Activated T-helper 2 cell treated with anti-CD3 and anti-CD28 coated beads, Interferon-gamma antibody, Interleukin-2, Interleukin-4, amounts not matched to agents 10 μg/mL and 5 μg/mL and 100 μg/mL, durations not matched to agents 14 hours and 24 hours and 36 hours (primary cell): ENCODE results near the gene HIRIP3. TPM values are rescaled to one million over a fixed set of nuclear protein-coding genes. Genes with fewer than 3 reads are reported as not detected.
A peak's percentile ranks its signal among the peaks of the same experiment; 100 is the strongest.
"Not testable (repeated sequence)": the region's sequence is repeated elsewhere in the genome, so short reads cannot be mapped to it uniquely, and the experiment has no call there.

Experiments
- DNase-seq: peaks from one replicate; pipeline ENCODE4 v3.0.0; 2021; ENCODE audit warnings: low spot score
- H3K27ac Mint-ChIP-seq: one replicate; pipeline ENCODE4 v1.8.0; 2021; ENCODE audit warnings: mixed read lengths
- H3K27me3 Mint-ChIP-seq: one replicate; pipeline ENCODE4 v1.8.0; 2021; ENCODE audit warnings: low read depth, mixed read lengths
- H3K36me3 Mint-ChIP-seq: one replicate; pipeline ENCODE4 v1.8.0; 2021; ENCODE audit warnings: low read depth, mixed read lengths
- H3K4me1 Mint-ChIP-seq: one replicate; pipeline ENCODE4 v1.8.0; 2021; ENCODE audit warnings: low read depth, mixed read lengths
- H3K4me3 Mint-ChIP-seq: one replicate; pipeline ENCODE4 v1.8.0; 2021; ENCODE audit warnings: low read depth, mild to moderate bottlenecking, moderate library complexity, mixed read lengths
- H3K9me3 Mint-ChIP-seq: one replicate; pipeline ENCODE4 v1.8.0; 2021; ENCODE audit warnings: mixed read lengths
- intact Hi-C: fragments of 100-400 bp; cut with micrococcal nuclease; formaldehyde crosslinking; loops from one replicate; pipeline ENCODE4 v1.15.1; 2023
- total RNA-seq: library from RNA; stranded (reverse); gene quantifications from 2 replicates; pipeline ENCODE4 v1.2.3, GENCODE V29; 2022

HIRIP3 gene
- total RNA-seq, 1 donor from 2014 or later, result 40.7 TPM

DNA sequence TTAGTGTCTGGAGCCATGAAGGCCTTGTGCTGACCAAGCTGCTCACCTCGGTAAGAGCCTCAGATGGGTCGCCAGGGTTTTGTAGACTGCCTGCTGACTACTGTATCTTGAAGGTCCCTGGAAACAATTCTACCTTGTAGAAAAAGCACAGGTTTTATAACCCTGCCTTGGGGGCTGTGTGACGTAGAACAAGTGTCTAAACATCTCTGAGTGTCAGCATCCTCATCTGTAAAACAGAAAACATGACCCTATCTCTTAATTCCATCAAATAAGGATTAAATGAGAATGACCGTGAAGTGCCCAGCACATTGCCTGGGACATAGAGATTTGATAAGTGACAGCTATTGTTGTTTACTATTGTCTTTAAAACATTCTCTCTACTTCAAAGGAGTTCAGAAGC is 27.2 kb downstream of the HIRIP3 start:
- H3K27ac Mint-ChIP-seq, result no peak overlapping the region

DNA sequence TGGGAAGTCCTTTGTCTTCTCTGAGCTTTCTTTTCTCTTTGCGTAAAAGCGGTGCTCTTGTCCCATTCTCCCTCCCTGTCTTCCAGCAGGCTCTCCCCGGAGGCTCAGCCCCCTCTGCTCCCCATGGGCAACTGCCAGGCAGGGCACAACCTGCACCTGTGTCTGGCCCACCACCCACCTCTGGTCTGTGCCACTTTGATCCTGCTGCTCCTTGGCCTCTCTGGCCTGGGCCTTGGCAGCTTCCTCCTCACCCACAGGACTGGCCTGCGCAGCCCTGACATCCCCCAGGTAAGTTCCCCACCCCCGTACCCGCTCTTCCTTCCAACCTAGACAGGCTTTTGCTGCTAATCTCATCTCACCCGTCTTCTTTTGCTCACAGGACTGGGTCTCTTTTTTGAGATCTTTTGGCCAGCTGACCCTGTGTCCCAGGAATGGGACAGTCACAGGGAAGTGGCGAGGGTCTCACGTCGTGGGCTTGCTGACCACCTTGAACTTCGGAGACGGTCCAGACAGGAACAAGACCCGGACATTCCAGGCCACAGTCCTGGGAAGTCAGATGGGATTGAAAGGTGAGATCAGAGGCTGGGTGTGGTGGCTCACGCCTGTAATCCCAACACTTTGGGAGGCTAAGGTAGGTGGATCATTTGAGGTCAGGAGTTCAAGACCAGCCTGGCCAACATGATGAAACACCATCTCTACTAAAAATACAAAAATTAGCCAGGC is 32.2 kb downstream of the HIRIP3 start:
- H3K36me3 Mint-ChIP-seq, result peaks cover 8% of the 10 kb centered on the region
- intact Hi-C loops, result loop anchor here (5.0 kb wide), 1 partner anchor 36 kb away; the partner anchor contains the start of gene KCTD13
- DNase-seq, result no peak

More for the DNA sequence above, 27.2 kb downstream of the HIRIP3 start:
- Mint-ChIP-seq H3K4me1 (peaks cover 6% of the 10 kb centered on the region), H3K27me3 (no peaks in the 10 kb centered on the region), H3K4me3 (no peak overlapping the region), H3K9me3 (peaks cover 3% of the 10 kb centered on the region), H3K36me3 (peaks cover 34% of the 10 kb centered on the region)
- DNase-seq, result no peak
- intact Hi-C loops, result no loop called here

DNA sequence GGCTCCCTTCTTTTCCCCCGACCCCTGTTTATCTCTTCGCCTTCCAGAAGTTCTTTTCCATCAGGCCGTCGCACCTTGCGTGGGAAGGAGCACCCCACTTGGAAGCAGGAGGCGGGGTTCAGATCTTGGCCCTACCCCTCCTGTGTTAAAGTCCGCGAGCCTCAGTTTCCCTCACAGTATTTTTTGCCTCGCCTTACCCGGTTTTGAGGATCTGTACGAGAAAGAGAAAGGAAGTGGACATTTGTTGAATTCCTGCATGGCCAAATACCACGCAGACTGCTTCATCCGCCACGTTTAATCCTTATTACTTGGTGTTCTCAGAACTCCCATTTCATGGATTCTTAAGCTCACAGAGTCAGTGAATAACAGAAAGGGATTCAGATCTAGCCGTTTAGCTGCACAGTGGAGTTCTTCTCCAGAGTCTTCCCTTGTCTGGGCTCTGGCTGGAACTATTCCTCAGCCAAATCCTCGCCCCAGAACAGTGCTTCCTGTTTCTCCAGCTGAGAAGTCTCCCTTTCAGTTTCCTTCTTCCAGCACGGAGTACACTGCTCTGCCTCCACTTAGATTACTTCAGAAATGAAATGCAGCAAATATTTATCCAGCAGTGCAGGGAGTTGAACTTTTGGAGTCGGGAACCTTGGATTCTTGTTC is 32.9 kb downstream of the HIRIP3 start:
- Mint-ChIP-seq H3K4me3 (peak overlapping the region; percentile 85), H3K27ac (peak overlapping the region; percentile 69), H3K4me1 (peaks cover 20% of the 10 kb centered on the region), H3K36me3 (peaks cover 7% of the 10 kb centered on the region), H3K27me3 (no peaks in the 10 kb centered on the region), H3K9me3 (no peaks in the 10 kb centered on the region)
- DNase-seq, result no peak
- intact Hi-C loops, result loop anchor here (5.0 kb wide), 1 partner anchor 35 kb away; the partner anchor contains the start of gene KCTD13

More for the DNA sequence above, 32.2 kb downstream of the HIRIP3 start:
- H3K4me1 Mint-ChIP-seq, result peaks cover 20% of the 10 kb centered on the region
- no peaks in the 10 kb centered on the region for H3K9me3 Mint-ChIP-seq
- peak overlapping the region; percentile 69 for H3K27ac Mint-ChIP-seq
- H3K27me3 Mint-ChIP-seq, result no peaks in the 10 kb centered on the region
- peak overlapping the region; percentile 85 for H3K4me3 Mint-ChIP-seq

DNA sequence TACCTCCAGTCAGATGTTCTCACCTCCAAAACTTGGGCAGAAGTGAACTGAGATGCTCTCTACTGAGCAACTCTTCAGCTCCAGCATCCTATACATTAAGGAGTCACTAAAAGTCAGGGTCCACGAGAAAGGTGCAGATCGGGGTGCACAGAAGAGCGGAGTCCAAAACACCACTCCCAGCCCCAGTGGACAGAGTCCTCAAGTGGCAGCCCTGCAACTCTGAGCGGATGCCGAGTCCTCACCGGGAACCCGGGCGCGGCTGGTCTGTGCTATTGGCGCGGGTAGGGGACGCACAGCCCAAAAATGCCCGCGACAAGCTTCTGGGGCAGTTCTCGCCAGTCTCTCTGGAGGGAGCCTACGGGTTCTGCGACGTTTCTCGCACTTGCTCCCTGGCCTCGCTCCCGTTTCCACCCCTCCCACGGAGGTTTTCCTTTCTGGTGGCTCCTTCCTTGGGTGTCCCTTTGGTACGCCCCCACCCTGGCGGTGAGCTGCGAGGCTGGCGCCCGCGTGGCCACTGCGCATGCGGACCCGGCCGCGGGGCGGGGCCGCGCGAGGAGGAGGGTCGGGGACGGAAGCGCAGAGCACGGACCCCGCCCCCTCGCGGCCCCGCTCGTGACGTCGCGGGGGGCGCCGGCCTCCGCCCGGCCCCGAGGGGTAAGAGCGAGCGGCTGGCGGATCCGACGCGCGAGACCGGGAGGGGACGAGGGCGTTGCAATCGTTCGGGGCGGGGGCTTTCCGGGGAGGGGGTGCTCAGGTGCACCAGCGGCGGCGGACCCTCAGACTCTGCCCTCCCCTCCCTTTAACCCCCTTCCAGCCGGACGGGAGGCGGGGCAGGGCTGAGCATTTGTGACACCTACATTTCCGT is 33.7 kb downstream of the HIRIP3 start, which contains the start of gene TMEM219:
Gene TMEM219, plus strand, starts transcription at position 601 of the 865 bp plus-strand sequence. CDS start 1,065 bp downstream, outside the sequence.
- no peaks in the 10 kb centered on the region for H3K9me3 Mint-ChIP-seq
- H3K4me1 Mint-ChIP-seq, result peaks cover 20% of the 10 kb centered on the region
- H3K36me3 Mint-ChIP-seq, result peaks cover 7% of the 10 kb centered on the region
- H3K27ac Mint-ChIP-seq, result peak within 1 kb of the TSS; percentile 69
- peak within 1 kb of the TSS; percentile 85 for H3K4me3 Mint-ChIP-seq
- peak; percentile 93 for DNase-seq
- H3K27me3 Mint-ChIP-seq, result no peaks in the 10 kb centered on the region
- intact Hi-C loops, result loop anchor here (5.0 kb wide), 1 partner anchor 34 kb away; the partner anchor contains the start of gene KCTD13

DNA sequence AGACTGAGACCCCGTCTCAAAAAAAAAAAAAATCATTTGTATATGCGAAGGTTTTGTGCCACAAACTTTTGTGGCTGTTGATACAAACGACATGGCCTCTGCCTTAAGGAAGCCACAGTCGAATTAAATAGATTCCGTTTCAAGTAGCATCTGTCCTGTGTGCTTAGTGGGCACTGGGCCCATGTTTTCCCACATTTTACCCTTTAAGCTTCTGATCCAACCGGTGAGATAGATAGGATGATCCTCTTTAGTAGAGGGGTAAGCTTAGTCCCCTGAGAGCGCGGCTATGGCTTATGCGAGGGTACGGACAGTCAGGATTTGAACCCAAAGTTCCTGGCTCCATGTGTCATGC is 34.3 kb downstream of the HIRIP3 start:
- DNase-seq, result no peak
- Mint-ChIP-seq H3K36me3 (peaks cover 7% of the 10 kb centered on the region), H3K9me3 (no peaks in the 10 kb centered on the region), H3K4me1 (peaks cover 20% of the 10 kb centered on the region), H3K4me3 (peak overlapping the region; percentile 85), H3K27ac (peak overlapping the region; percentile 62), H3K27me3 (no peaks in the 10 kb centered on the region)
- intact Hi-C loops, result loop anchor here (5.0 kb wide), 1 partner anchor 34 kb away; the partner anchor contains the start of gene KCTD13

- H3K4me1 Mint-ChIP-seq, result peaks cover 18% of the 10 kb centered on the region
- not testable (repeated sequence) for H3K9me3 Mint-ChIP-seq, H3K27ac Mint-ChIP-seq, H3K27me3 Mint-ChIP-seq, H3K4me3 Mint-ChIP-seq, DNase-seq, H3K36me3 Mint-ChIP-seq
- intact Hi-C loops, result loop anchor here (5.0 kb wide), 1 partner anchor 33 kb away; the partner anchor contains the start of gene KCTD13
Observed at GRCh38 chr16:29959821-29960220, 35.6 kb downstream of the HIRIP3 start.

DNA sequence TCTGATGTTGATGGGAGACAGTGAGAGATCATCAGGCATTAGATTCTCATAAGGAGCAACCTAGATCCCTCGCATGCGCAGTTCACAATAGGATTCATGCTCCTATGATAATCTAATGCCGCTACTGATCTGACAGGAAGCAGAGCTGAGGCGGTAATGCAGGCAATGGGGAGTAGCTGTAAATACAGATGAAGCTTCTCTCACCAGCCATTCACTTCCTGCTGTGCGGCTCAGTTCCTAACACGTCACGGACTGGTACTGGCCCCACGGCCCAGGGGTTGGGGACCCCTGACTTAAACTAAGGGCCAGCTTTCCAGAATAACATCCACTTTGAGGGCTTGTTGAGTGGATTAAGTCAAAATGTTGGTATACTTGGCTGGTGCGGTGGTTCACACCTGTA is 36.1 kb downstream of the HIRIP3 start:
- peaks cover 17% of the 10 kb centered on the region for H3K4me1 Mint-ChIP-seq
- no peak overlapping the region for H3K27ac Mint-ChIP-seq
- no peak for DNase-seq
- peaks cover 2% of the 10 kb centered on the region for H3K36me3 Mint-ChIP-seq
- no peaks in the 10 kb centered on the region for H3K27me3 Mint-ChIP-seq
- no peaks in the 10 kb centered on the region for H3K9me3 Mint-ChIP-seq
- intact Hi-C loops, result no loop called here
- H3K4me3 Mint-ChIP-seq, result no peak overlapping the region

DNA sequence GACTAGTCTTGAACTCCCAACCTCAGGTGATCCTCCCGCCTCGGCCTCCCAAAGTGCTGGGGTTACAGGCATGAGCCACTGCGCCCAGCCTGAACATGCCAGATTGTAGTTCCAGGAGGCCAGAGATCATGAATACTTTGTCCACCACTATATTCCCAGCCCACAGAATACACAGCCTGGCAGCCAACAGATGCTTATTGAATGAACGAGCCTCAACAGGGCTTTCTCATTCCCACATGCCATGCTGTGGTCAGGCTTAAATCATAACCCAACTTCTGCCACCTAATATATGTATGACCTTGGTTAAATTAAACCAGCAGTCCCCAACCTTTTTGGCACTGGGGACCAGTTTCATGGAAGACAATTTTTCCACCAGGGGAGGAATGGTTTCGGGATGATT is 36.7 kb downstream of the HIRIP3 start:
- Mint-ChIP-seq H3K27ac (no peak overlapping the region), H3K27me3 (no peaks in the 10 kb centered on the region), H3K4me3 (no peak overlapping the region), H3K9me3 (no peaks in the 10 kb centered on the region), H3K36me3 (peaks cover 2% of the 10 kb centered on the region), H3K4me1 (peaks cover 17% of the 10 kb centered on the region)
- no peak for DNase-seq
- intact Hi-C loops, result no loop called here

DNA sequence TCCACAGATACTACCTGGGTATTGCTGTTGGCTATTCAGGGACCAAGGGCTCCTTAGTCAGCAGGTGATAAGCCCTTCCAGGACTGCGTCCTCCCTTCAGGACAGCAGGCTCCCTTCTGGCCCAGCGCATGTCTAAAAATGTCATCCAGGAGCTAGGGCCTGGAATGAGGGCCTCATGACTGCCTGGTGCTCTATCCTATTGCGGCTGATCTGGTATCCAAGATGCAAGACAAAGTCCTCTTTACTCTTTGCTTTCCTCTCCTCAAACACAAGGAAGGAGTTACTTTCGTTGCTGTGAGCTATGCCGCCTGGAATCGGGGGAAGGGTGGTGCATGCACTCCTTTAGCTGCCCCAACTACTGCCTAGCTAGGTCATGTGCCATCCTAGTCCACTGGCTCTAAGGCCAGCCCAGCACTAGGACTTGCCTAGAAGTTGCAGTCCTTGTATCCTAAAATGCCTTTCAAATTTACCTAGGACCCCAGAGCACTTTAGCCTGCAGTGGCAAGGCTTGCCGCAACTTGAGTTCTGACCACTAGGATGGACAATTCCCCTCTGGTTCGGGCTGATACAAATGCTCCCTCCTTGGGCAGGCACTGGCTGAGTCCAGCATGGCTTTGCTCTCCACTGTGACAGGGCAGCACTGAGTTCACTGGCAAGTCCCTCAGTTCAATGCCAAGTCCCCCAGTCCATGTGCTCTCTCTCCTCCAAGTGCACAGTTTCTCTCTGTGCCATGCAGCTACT is 43.6 kb downstream of the HIRIP3 start:
- H3K9me3 Mint-ChIP-seq, result peaks cover 4% of the 10 kb centered on the region
- no peak for DNase-seq
- no peaks in the 10 kb centered on the region for H3K36me3 Mint-ChIP-seq
- intact Hi-C loops, result no loop called here
- H3K27ac Mint-ChIP-seq, result no peak overlapping the region
- no peaks in the 10 kb centered on the region for H3K4me1 Mint-ChIP-seq
- H3K4me3 Mint-ChIP-seq, result no peak overlapping the region
- no peaks in the 10 kb centered on the region for H3K27me3 Mint-ChIP-seq

DNA sequence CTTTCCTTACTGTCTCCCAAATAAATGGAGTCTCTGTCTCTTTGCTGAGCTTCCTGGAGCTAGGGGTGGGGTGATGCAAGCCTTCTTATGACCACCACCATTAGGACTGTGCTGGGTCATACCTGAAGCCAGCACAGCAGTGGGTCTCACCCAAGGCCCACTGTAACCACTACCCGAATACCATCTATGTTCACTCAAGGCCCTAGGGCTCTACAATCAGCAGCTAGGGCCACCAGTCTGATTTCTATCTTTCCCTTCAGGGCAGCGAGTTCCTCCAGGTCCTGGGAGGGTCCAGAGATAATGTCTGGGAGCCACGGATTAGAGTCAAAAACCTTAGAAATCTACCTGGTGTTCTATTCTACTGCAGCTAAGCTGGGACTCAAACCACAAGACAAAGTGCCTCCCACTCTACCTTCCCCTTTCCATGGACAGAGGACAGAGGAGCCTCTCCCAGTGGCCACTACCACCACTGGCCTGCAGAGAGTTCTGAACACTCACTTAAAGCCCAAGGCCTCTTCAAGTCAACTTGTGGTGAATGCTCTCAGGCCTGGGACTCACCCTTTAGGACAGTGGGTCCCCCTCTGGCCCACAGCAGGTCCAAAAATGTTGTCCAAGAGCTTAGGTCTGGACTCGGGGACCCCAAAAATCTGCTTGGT is 44.5 kb downstream of the HIRIP3 start:
- no peaks in the 10 kb centered on the region for H3K4me1 Mint-ChIP-seq
- no peak overlapping the region for H3K27ac Mint-ChIP-seq
- peaks cover 4% of the 10 kb centered on the region for H3K9me3 Mint-ChIP-seq
- no peaks in the 10 kb centered on the region for H3K27me3 Mint-ChIP-seq
- H3K4me3 Mint-ChIP-seq, result no peak overlapping the region
- DNase-seq, result no peak
- H3K36me3 Mint-ChIP-seq, result no peaks in the 10 kb centered on the region
- intact Hi-C loops, result no loop called here

DNA sequence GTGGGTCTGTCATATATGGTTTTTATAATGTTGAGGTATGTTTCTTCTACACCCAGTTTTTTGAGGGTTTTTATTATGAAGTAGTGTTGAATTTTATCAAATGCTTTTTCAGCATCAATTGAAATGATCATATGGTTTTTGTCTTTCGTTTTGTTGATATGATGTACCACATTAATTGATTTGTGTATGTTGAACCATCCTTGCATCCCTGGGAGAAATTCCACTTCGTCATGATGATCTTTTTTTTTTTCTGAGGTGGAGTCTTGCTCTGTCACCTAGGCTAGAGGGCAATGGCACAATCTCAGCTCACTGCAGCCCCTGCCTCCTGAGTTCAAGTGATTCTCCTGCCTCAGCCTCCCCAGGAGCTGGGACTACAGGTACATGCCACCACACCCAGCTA is 47.5 kb downstream of the HIRIP3 start:
- H3K4me1 Mint-ChIP-seq, result no peaks in the 10 kb centered on the region
- no peaks in the 10 kb centered on the region for H3K36me3 Mint-ChIP-seq
- H3K9me3 Mint-ChIP-seq, result peaks cover 4% of the 10 kb centered on the region
- no peak overlapping the region for H3K27ac Mint-ChIP-seq
- H3K4me3 Mint-ChIP-seq, result no peak overlapping the region
- no peaks in the 10 kb centered on the region for H3K27me3 Mint-ChIP-seq
- intact Hi-C loops, result no loop called here
- DNase-seq, result no peak
